PC-3 (cell line): ENCODE measurements around the gene HDAC9. TPM values are rescaled to one million over a fixed set of nuclear protein-coding genes. Genes with fewer than 3 reads are reported as not detected.
A peak's percentile ranks its signal among the peaks of the same experiment; 100 is the strongest.

Experiments
- ATAC-seq: fragments of 200-7000 bp; cut with Tn5 transposase; 2 replicates; pipeline ENCODE4 v1.9.1; 2020; ENCODE audit warnings: mild to moderate bottlenecking, moderate library complexity
- BruUV-seq: library from RNA; stranded (reverse); fragments of 400-500 nt; replicated peaks from 2 replicates; lab custom pipeline; 2021; lab: Mats Ljungman, UMichigan
- CTCF ChIA-PET: fragments of 300-600 bp; sonication (Branson Sonifier 250); formaldehyde crosslinking; loops from one replicate; lab custom pipeline; 2022; ENCODE audit warnings: antibody characterized with exemption; lab: Charles Lee
- POLR2A ChIA-PET: fragments of 300-600 bp; sonication (Branson Sonifier 250); formaldehyde crosslinking; loops from one replicate; lab custom pipeline; 2022; ENCODE audit warnings: antibody characterized with exemption; ENCODE audit not compliant: unreplicated experiment; lab: Charles Lee
- DNase-seq: peaks from one replicate; pipeline ENCODE4 v3.0.0-alpha.2; 2015
- H2AFZ ChIP-seq: fragments of 300-600 bp; sonication (generic); 2 replicates; pipeline ENCODE4 v1.6.0; 2016; ENCODE audit warnings: antibody characterized with exemption, low read length
- H3F3A ChIP-seq: fragments of 300-600 bp; sonication (generic); one replicate; pipeline ENCODE4 v1.6.0; 2017; ENCODE audit warnings: antibody characterized with exemption, low read length, control low read depth, mild to moderate bottlenecking; ENCODE audit not compliant: unreplicated experiment
- H3K27ac ChIP-seq: fragments of 300-600 bp; sonication (generic); 2 replicates; pipeline ENCODE4 v1.5.1; 2016; ENCODE audit warnings: mild to moderate bottlenecking, low read length
- H3K27me3 ChIP-seq: fragments of 300-600 bp; sonication (generic); 2 replicates; pipeline ENCODE4 v1.6.1; 2016; ENCODE audit warnings: low read length, mixed read lengths
- H3K36me3 ChIP-seq: fragments of 300-600 bp; sonication (generic); 2 replicates; pipeline ENCODE4 v1.6.1; 2016; ENCODE audit warnings: low read depth, mixed run types, low read length, mixed read lengths
- H3K4me1 ChIP-seq: fragments of 300-600 bp; sonication (generic); 2 replicates; pipeline ENCODE4 v1.5.1; 2016; ENCODE audit warnings: low read length; ENCODE audit not compliant: insufficient read depth
- H3K4me2 ChIP-seq: fragments of 300-600 bp; sonication (generic); 2 replicates; pipeline ENCODE4 v1.6.0; 2016; ENCODE audit warnings: low read length
- H3K4me3 ChIP-seq: fragments of 300-600 bp; sonication (generic); 2 replicates; pipeline ENCODE4 v1.5.1; 2016; ENCODE audit warnings: mild to moderate bottlenecking, low read length, mixed read lengths
- H3K79me2 ChIP-seq: fragments of 300-600 bp; sonication (generic); 2 replicates; pipeline ENCODE4 v1.6.1; 2017; ENCODE audit warnings: low read length, mixed read lengths
- H3K9ac ChIP-seq: fragments of 300-600 bp; sonication (generic); 2 replicates; pipeline ENCODE4 v1.6.0; 2016; ENCODE audit warnings: mild to moderate bottlenecking, low read length
- H3K9me2 ChIP-seq: fragments of 300-600 bp; sonication (generic); replicated peaks from 2 replicates; pipeline ENCODE4 v1.6.1; 2016; ENCODE audit warnings: mixed run types, low read length, mixed read lengths
- H3K9me3 ChIP-seq: fragments of 300-600 bp; sonication (generic); 2 replicates; pipeline ENCODE4 v1.6.1; 2016; ENCODE audit warnings: low read length, mixed read lengths
- H4K20me1 ChIP-seq: fragments of 300-600 bp; sonication (generic); 2 replicates; pipeline ENCODE4 v1.6.1; 2016; ENCODE audit warnings: low read length, mixed read lengths
- CTCF ChIP-seq: fragments of 300-600 bp; sonication (generic); conservative IDR thresholded peaks from 2 replicates; pipeline ENCODE4 v1.5.1; 2017; ENCODE audit warnings: antibody characterized with exemption, low read depth, mild to moderate bottlenecking, low read length
- EZH2 ChIP-seq: fragments of 300-600 bp; sonication (generic); IDR thresholded peaks from one replicate; pipeline ENCODE4 v1.6.1; 2017; ENCODE audit warnings: antibody characterized with exemption, mild to moderate bottlenecking, low read length; ENCODE audit not compliant: unreplicated experiment
- EZH2phosphoT487 ChIP-seq: fragments of 300-600 bp; sonication (generic); IDR thresholded peaks from 2 replicates; pipeline ENCODE4 v1.6.1; 2018; ENCODE audit warnings: mild to moderate bottlenecking, antibody characterized with exemption, low read length, borderline replicate concordance
- intact Hi-C: fragments of 100-400 bp; cut with micrococcal nuclease; formaldehyde crosslinking; loops from 2 replicates; pipeline ENCODE4 v1.9.0; 2023
- total RNA-seq: library from RNA; depleted of rRNA; stranded (reverse); fragments of >200 nt; gene quantifications from 2 replicates; pipeline ENCODE4 v1.2.3, GENCODE V29; 2014

HDAC9 gene
- total RNA-seq, 1 experiment from 2014 or later, result 7.8 TPM

DNA sequence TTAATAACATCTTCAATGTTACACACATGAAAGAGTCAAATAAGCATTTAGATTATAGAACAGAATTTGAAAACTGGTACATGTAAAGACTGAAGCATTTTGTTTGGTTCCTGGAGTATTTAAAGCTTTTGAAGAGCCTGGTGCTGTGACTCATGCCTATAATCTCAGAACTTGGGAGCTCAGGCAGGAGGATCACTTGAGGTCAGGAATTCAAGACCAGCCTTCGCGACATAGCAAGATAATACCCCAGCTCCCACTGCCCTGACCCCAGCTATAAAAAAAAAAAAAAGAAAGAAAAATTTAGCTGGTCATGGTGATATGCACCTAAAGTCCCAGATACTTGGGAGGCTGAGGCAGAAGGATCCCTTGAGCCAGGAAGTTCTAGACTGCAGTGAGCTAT is 87.8 kb downstream of the HDAC9 start:
- intact Hi-C loops, result no loop called here
- POLR2A ChIA-PET, result interaction anchor here (0.6 kb wide), 1 partner anchor 98 kb away, joined by 7 read pairs; no protein-coding TSS in a partner anchor
- Histone ChIP-seq H3K27me3 (no peaks in the 10 kb centered on the region), H3K9me3 (no peaks in the 10 kb centered on the region), H3K9ac (no peak overlapping the region), H3K27ac (no peak overlapping the region), H4K20me1 (no peaks in the 10 kb centered on the region), H3F3A (no peaks in the 10 kb centered on the region), H2AFZ (no peak overlapping the region), H3K4me3 (no peak overlapping the region), H3K4me1 (no peaks in the 10 kb centered on the region), H3K9me2 (no peaks in the 10 kb centered on the region), H3K79me2 (no peaks in the 10 kb centered on the region), H3K4me2 (no peak overlapping the region), H3K36me3 (no peaks in the 10 kb centered on the region)
- no peak for DNase-seq
- ATAC-seq, result peak; percentile 64
- CTCF ChIA-PET, result interaction anchor here (0.6 kb wide), 1 partner anchor 11 kb away, joined by 3 read pairs; no protein-coding TSS in a partner anchor
- TF ChIP-seq EZH2 (no peak), CTCF (no peak), EZH2phosphoT487 (no peak)
- BruUV-seq, result no TSS peak

- intact Hi-C loops, result loop anchor here (1.0 to 5.0 kb wide), 4 partner anchors 76 to 1075 kb away; no protein-coding TSS in a partner anchor
- BruUV-seq, result no TSS peak
- Histone ChIP-seq H3K79me2 (no peaks in the 10 kb centered on the region), H3K4me1 (no peaks in the 10 kb centered on the region), H3K4me2 (no peak overlapping the region), H3K9ac (no peak overlapping the region), H3K9me2 (no peaks in the 10 kb centered on the region), H3K27me3 (no peaks in the 10 kb centered on the region), H2AFZ (no peak overlapping the region), H3K27ac (no peak overlapping the region), H3F3A (no peaks in the 10 kb centered on the region), H3K36me3 (no peaks in the 10 kb centered on the region), H3K9me3 (no peaks in the 10 kb centered on the region), H4K20me1 (no peaks in the 10 kb centered on the region), H3K4me3 (no peak overlapping the region)
- TF ChIP-seq CTCF (no peak), EZH2phosphoT487 (no peak), EZH2 (no peak)
- no peak for DNase-seq
- POLR2A ChIA-PET, result no interaction called here
- CTCF ChIA-PET, result interaction anchor here (0.8 to 1.5 kb wide), 2 partner anchors 76 to 233 kb away, joined by 3 to 4 read pairs; no protein-coding TSS in a partner anchor
- no peak for ATAC-seq
Measured at GRCh38 chr7:18590241-18590640, 94.7 kb downstream of the HDAC9 start.

GRCh38 chr7:18590744-18591340 is 95.3 kb downstream of the HDAC9 start:
- intact Hi-C loops, result loop anchor here (1.0 to 5.0 kb wide), 4 partner anchors 75 to 1074 kb away; no protein-coding TSS in a partner anchor
- BruUV-seq, result no TSS peak
- Histone ChIP-seq H3K4me1 (no peaks in the 10 kb centered on the region), H3K79me2 (no peaks in the 10 kb centered on the region), H2AFZ (no peak overlapping the region), H3K27me3 (no peaks in the 10 kb centered on the region), H3K9me2 (no peaks in the 10 kb centered on the region), H3K9ac (no peak overlapping the region), H3K36me3 (no peaks in the 10 kb centered on the region), H3K4me3 (no peak overlapping the region), H3K27ac (no peak overlapping the region), H3F3A (no peaks in the 10 kb centered on the region), H3K4me2 (no peak overlapping the region), H3K9me3 (no peaks in the 10 kb centered on the region), H4K20me1 (no peaks in the 10 kb centered on the region)
- POLR2A ChIA-PET, result no interaction called here
- TF ChIP-seq EZH2phosphoT487 (no peak), CTCF (peak; percentile 76), EZH2 (no peak)
- peak; percentile 75 for ATAC-seq
- peak; percentile 56 for DNase-seq
- CTCF ChIA-PET, result no interaction called here
